HuH-7 (cell line): ENCODE measurements around the gene OBSCN.

Experiments used
- DNase-seq: peaks from one replicate; pipeline ENCODE4 v3.0.0; 2011; ENCODE audit warnings: low spot score

OBSCN gene

DNA sequence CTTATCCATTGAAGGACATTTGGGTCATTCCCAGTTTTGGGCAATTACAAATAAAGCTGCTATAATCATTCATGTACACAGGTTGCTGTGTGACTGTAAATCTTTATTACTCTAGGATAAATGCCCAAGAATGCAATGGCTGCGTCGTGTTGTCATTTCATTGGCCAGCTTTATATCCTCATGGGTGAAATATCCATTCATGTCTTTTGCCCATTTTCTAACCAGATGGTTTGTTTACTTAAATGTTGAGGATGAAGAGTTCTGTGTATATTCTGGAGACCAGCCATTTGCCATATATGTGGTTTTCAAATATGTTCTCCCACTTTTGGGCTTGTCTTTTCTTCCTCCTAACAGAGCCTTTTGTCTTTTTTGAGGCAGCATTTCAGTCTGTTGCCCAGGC lies 173.5 kb downstream of the OBSCN start:
- no peak for DNase-seq

DNA sequence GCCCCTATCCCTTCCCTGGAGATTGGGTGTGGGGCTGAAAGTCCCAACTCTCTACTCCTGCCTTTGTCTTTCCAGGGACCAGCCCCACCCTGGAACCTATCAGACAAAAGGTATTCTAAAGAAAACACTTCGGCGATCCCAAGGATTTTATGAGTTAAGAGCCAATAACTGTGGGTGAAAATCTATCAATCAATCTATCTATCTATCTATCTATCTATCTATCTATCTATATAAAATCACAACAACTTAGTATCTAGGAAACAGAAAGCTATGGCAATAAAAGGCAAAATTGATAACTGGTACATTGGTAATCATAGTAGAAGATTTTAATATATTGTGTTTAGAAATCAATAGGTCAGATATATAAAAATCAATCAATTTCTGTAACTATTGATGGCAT lies 175.9 kb downstream of the OBSCN start:
- no peak for DNase-seq

DNA sequence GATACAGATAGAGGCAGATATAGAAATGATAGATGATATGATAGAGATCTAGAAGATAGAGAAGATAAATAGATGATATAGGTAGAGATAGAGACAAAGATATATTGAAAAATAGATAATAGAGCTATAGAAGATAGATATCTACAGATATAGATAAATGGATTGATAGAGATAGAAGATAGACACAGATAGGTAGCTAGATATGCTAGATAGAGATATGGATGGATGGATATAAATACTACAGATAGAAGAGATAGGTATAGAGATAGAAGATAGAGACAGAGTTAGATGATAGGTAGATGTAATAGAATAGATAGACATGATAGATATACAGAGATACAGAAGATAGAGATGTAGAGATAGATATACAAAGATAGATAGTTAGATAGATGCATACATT lies 177.4 kb downstream of the OBSCN start:
- no peak for DNase-seq

DNA sequence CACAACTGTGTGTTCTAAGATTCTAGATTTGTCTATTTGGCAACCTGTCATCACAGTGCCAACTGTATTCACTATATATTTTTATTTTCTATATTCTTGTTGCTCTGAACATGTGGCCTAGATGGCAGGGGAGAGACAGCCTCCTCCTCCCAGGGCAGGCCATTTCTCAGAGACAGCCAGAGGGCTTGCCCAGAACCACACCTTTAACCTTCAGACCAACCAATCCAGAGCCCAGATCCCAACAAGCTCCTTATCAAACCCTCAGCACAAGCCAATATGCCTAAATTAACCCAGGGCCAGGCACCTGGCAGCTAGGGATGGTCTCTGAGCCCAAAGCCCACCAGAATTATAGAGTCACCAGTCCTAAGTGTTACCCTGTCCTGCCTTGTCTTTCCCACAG lies 179.5 kb downstream of the OBSCN start:
- no peak for DNase-seq

DNA sequence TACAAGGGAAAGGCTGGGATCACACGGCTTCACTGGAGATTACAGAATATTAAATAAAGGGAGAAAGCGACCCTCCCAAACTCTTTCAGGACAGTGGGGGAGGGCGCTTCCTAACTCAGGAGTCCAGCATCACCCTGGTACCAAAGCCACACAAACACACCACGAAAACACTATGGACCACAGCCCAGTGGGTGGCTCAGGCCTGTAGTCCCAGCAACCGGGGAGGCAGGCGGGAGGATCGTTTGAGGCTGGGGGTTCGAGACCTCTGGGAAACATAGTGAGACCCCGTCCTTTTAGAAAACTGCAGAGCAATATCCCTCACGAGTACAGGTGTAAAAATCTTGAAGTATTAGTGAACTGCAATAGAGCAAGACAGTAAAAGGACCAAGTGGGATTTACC lies 182.8 kb downstream of the OBSCN start:
- no peak for DNase-seq

DNA sequence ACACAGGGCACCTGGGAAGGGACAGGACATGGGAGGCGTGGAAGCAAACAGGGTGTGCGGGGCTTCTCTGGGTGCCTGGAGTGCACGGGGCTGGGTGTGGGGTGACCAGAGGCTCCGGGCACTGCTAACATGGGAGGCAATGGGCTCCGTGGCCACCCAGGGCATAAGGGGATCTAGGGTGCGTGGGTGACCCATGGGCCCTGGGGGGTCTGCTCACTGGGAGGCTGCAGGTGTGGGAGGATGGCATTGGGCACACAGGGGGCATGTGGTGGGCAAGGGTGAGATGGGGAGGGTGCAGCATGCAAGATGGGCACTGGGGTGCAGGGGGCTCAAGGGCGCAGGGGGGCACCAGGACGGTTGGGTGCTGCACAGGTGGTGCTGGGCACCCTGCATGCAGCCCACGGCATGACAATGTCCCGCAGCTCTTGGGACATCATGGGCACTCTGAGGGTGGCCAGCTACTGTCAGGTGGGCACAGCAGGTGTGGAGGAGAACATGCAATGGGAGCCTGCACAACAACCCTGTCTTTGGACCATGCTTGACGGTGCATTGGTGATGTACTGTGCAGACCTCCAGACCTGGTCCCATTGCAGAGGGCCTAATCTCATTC lies 183.7 kb downstream of the OBSCN start:
- DNase-seq = no peak

DNA sequence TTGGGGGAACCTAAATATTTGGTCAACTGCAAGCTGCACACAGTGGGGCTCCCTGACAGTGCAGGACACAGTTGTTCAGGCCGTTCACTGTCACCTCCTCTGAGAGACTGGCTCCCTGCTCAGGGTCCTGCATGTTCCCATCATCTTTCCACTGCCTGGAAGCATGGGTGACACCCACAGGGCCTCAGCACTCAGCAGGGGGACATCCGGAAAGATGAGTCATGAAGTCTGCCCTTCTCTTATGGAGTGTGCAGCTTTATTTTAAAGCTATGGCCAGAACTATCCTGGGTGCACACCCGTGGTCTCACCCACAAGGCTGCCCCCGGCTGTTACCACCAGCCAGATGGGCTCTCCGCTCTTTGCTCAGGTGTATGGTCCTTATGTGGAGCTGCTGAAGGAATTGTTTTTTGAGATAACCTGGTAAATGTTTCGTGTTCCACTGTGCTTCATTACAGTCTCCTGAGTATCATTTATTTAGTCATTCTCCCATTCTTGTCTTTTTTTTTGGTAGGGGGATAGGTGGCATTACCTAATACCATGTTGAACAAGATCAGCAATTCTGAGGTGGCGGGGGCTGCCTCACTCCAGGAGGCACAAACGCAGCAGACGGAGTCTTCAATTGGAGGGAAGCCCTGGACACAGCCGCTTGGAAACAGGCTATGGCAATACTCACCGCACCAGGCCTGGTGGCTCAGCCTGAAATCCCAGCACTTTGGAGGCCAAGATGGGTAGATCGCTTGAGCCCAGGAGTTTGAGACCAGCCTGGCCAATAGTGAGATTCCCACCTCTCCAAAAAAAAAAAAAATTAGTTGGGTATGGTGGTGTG lies 184.5 kb downstream of the OBSCN start:
- no peak for DNase-seq

DNA sequence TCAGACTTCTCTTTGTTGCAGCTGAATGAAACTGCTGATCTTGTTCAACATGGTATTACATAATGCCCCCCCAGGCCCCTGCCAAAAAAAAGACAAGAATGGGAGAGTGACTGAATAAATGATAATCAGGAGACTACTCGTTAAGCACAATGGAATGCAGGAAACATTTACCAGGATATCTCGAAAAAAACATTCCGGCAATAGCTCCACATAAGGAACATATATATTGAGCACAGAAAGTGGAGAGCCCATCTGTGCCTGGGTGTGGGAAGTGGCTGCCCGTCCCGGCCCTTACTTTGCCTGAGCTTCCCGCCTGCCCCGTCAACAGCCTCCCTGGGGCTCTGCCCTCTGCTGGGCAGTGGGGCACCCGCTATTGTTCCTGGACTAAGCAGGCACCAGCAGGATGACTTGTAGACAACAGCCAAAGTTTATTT lies 185.4 kb downstream of the OBSCN start:
- no peak for DNase-seq

DNA sequence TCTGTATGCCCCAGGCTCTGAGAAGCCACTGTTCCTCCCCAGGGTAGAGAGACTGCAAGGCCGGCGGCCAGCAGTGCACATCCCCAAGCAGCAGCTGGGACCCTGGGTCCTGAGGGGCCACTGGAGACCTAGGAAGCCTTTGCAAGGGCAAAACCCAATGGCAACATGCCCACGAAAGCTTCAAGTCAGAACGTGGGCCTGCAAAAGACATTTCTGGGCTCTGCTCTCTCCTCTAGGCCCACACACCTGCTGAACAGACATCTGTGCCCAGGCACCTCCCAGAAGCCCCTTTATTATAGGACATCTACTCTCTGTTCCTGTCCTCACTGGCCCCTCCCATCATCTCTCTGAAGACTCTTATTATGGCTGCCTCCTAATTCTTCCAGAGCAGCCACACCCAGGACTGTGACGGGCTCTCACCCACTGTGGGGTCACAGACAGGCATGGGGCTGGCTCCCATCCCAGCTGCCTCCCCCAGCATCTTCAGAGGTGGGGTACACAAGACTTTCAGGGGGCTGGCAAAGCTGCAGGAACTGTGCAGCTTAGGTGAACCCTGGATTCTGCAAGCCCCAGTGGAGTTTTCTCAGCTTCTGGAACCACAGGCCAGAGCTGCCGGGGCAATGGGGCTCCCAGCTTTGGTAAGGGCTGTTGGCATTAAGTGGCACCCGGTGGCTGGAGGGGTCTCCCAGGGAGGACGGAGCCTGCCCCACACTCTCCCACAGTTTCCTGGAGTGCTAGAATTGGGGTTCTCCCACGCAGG lies 186.1 kb downstream of the OBSCN start:
- DNase-seq = no peak

DNA sequence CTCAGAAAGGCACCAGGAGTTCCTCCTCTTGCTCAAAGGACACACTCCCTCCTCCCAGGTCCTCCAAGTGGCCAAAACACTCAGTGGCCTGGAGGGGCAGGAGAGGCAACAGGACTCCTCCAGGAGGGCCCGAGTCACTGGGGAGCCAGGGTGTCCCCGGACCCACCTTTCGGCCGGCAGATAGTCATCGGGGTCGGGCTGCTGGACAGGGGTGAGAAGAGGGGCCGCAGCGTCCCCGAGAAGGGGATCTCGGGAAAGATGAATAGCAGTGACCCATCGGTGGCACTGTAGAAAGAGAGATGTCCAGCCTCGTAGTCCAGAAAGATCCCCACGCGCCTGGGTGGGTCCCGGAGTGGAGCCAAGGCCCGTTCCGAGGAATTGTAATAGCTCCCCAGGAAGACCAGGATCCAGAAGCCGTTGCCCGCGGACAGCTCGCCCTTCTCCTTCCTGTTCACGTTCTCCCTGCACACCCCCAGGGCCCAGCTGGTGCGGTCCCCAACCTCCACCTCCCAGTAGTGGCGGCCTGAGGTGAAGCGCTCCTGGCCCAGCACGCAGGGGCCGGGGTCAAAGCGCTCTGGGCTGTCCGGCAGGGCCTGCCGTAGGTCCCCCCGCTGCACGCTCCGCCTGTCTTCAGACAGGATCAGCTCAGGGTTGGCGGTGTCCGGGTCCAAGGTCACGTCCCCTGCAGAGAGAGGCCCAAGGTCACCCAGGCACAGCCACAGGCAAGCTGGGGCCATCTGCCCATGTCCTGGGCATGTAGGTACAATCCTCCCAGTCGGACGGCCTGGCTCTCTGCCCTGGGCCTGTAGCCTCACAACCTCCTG lies 186.9 kb downstream of the OBSCN start:
- DNase-seq = no peak

DNA sequence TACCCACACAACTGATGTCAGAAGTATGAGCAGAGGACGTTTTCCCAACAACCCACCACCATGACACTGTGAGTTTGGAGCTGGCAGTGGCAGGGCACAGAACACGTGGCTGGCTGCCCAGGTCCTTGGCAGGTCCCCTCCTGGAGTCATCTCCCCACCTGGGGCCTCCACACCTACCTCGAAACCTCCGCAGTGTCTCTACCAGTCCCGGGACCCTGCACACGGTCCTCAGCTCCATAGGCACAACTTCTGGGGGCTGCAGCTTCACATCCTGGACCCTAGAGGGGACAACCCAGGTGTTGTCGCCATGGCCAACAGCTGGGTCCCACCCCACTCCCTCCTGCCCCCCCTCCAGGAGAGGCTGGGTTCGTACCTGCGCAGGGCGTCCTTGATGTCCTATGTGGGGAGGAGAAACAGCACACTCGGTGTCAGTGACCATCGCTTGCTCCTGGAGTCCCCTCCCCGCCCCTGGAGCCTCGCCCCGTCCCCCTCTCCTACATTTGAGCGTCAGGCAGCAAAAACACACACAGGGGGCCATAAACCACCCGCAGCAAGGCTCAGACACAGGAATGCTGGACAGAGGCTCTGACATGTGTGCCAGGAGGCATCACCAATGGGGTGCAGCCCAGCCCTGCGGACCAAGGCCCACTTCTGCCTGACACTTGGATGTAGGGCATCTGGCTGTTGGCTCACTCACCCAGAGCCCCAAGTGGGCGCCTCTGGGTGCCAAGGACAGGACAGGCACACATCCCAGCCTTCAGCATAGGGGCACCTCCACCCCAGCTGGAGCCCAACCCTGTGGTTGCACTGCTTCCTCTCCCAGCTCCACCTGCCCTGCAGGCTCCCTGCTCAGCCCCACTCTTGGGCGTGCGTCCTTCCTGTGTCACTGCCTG lies 189.2 kb downstream of the OBSCN start:
- DNase-seq = no peak

DNA sequence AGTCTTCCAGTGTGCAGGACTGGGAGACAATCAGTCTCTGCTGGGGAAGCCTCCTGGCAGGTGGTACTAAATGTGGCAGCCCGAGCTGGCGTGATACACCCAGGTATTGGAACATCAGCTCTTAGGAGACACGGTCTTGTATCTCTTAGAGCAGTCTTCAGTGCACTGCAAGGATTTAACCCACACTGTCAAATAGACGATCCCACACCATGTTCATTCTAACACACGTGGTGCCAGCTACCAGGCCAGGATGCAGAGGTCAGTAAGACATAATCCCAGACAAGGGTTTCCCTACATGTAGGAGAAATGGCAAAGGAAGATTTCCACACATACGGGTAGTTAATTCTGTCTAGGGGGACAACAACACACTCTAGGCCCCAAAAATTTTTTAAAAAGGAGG lies 190.1 kb downstream of the OBSCN start:
- DNase-seq = no peak

DNA sequence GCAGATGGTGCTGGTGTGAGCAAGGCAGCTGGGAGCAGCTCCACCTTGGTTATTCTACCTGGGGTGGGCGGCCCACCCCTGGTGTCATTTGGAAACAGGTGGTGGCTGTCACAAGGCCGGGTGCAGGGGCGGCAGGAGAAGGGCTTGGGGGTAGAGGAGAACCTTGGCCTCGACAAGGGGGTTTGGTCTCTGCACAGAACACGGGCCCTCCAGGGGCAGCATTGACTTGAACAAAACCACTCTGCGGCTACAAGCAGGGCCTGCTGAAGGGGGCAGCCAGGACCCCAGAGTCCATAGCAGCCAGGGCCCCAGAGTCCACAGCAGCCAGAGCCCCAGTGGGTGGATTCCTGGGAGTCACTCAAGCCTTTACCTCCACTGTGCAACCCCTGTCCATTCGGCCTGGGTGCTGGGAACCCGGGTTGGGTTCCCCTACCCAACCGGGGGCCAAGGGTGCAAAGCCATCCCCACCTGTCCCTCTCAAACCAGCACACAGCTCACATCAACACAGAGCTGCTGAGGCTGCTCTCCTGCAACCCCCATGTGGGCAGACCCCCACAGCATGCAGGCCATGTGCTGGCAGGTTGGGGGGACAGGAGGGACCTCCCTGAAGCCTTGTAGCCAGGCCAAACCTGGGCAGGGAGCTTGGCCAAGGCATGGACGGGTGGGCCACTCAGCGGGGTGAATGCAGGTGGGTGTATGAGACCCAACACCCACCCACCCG lies 191.1 kb downstream of the OBSCN start:
- no peak for DNase-seq

DNA sequence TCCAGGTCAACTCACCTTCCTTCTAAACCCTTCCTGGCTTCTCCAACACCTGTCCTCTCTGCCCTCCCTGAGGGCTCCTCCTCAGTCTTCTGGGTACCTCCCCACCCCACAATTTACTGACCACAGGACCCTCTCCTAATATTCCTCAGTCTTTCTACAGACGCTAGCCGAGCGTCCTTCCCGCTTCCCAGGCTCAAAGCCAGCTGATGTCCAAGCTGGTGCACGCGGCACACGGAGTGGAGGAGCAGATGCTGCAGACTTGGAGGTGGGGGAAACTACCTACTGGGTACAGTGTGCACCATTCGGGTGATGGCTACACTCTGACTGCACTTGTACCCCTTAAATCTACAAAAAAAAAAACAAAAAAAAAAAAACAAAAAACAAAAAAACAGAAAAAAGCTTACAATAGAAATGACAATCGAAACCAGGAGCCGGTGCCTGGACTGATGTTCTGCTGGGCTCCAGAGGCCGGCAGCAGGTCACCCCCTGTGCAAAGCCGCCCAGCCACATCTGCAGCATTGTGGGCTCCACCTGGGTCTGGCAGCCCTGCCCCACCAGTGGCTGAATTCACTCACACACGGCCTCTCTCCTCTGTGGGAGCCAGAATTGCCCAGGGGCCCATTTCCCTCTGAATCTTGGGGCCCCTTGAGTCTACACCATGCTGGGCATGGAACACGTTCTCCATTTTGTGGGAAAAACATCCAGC lies 191.8 kb downstream of the OBSCN start:
- no peak for DNase-seq

DNA sequence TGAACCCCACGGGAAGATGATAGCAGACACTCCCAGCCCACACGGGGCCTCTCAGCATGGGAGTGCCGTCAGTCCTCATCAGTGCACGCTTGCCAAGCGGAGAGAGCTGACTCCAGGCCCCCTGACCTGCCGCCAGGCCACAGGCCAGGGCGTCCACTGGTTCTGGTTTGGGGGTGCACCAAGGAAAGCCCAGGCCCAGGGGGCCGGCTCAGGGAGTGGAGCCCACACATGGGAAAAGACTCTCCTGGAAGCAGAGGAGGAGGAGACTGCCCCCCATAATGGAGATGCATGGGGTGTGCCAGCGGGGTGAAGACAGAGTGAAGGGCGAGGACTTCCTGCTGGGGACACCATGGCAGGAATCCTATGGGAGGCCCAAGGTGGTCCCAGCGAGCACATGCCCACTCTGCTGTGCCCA lies 192.4 kb downstream of the OBSCN start:
- DNase-seq = no peak

DNA sequence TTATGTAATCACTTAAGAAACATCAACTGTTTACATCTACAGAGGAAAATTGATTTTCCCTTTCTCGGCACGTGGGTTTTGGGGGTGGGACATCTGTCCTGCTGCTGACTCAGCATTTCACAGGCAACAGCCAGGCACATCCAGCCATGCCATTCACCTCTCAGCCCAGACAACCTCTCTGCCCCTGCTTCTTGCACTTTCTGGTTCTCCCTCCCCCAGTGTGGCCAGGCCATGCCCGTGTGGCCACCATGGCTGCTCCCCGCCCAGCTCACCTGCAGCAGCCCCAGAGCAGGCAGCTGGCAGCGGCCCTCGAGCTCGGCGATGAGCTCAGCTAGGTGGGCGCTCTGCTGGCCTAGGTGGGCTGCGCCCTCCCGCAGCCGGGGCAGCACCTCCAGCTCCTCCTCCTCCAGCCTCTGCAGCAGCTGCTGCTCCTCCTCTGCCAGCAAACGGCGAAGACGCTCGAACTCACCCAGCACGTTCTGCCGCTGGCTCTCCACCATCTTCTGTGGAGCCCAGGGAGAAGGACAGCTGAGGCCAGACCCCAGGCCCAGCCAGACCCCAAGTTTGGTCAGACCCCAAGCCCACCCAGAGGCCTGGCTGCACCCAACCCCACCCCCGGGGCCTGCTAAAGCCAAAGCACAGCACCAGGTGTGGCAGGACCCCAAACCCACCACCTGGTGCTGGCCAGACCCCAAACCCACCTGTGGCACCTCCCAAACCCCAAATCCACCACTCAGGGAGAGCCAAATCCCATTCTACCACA lies 193.0 kb downstream of the OBSCN start:
- no peak for DNase-seq

DNA sequence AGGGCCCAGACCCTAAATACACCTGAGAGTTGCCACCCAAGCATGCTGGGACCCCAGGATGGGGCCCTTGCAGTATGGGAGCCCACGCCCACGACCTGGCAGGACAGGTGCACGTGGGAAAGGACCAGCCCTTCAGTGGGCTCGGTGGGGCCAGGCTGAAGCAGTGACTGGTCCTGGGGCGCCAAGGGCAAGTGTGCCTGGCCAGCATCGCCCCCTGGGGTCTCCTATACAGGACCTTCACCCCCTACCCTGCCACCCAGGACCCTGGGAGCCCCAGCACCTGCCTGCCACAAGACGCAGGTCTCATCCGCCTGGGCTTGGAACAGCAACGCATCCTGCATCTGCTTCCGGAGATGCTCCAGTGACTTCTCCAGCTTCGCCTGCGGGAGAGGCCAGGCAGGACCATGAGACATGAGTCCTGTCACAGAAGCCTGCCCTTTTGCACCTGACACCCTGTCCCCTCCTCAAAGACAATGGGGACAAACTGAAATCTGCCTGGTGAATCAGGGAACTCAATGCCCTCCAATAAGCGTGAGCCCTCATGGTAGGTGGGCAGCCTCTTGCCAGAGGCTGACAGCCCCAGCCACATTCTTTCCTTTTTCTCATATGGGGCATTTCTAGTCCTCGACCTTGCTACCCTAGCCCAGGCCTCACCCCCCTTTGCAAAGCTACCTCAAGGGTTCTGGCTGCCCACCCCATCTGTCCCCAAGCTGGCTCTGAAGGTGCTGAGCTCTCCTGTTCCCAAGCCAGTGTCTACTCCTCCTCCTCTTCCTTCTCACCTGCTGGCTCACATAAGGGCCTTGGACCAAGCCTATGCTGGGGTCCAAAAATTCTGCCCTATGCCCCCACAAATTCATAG lies 194.2 kb downstream of the OBSCN start:
- DNase-seq = no peak

DNA sequence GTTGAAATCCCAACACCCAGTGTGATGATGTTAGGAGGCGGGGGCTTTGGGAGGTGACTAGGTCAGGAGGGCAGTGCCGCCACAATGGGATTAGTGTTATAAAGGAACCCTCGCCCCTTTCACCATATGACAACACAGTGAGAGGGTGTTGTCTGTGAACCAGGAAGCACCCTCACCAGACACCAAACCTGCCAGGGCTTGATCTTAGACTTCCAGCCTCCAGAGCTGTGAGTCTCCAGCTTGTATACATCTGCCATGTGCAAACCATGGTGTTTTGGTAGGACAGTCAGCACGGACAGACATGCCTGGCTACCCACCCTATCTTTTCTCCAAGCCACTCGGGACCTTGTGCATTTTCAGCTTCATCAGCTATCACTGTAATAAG lies 194.8 kb downstream of the OBSCN start:
- DNase-seq = no peak
